ENCODE measurements around the gene SPATA31D3. TPM values are rescaled to one million over a fixed set of nuclear protein-coding genes. Genes with fewer than 3 reads are reported as not detected.
"Not testable (repeated sequence)": the region's sequence is repeated elsewhere in the genome, so short reads cannot be mapped to it uniquely, and the experiment has no call there.

The SPATA31D3 gene
- total RNA-seq, 1 experiment from 2014 or later: not detected

GRCh38 chr9:81969971-81970370 is 26.7 kb downstream of the SPATA31D3 start:
- in situ Hi-C loops (cut with HindIII; ENCODE audit: low pct_unique_long_range_greater_than_20kb, low sequenced_read_pairs): no loop called here
- DNase-seq (ENCODE audit: low read depth): no peak

DNA sequence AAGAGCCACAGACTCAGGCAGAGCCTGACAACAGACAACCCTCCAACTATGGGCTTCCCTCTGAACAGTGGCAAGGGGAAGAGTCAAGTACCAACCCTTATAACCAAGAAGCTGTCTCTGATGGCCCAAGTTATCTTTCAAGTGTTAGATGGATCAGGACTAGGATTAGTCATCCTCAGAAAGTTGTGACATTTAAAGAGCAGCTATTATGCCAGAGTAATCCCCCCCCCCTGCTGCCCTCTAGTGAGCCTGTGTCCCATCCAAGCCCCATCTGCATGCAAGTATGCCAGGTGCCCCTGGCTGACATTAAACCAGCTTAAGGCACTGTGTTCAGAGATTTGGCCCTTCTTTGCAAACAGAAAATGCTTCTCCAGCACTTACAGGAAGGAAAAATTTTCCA is 28.4 kb downstream of the SPATA31D3 start:
- in situ Hi-C loops (cut with HindIII; ENCODE audit: low pct_unique_long_range_greater_than_20kb, low sequenced_read_pairs): no loop called here
- DNase-seq (ENCODE audit: low read depth): no peak

GRCh38 chr9:81974764-81975163 is 31.5 kb downstream of the SPATA31D3 start:
- DNase-seq (ENCODE audit: low read depth): no peak
- in situ Hi-C loops (cut with HindIII; ENCODE audit: low pct_unique_long_range_greater_than_20kb, low sequenced_read_pairs): no loop called here

- in situ Hi-C loops (cut with HindIII; ENCODE audit: low pct_unique_long_range_greater_than_20kb, low sequenced_read_pairs): no loop called here
- DNase-seq (ENCODE audit: low read depth): no peak
Measured at GRCh38 chr9:81976351-81976750, 33.1 kb downstream of the SPATA31D3 start.

GRCh38 chr9:81979196-81979595 is 35.9 kb downstream of the SPATA31D3 start:
- DNase-seq (ENCODE audit: low read depth): no peak
- in situ Hi-C loops (cut with HindIII; ENCODE audit: low pct_unique_long_range_greater_than_20kb, low sequenced_read_pairs): no loop called here

GRCh38 chr9:81980568-81980967 is 37.3 kb downstream of the SPATA31D3 start:
- in situ Hi-C loops (cut with HindIII; ENCODE audit: low pct_unique_long_range_greater_than_20kb, low sequenced_read_pairs): no loop called here
- no peak for DNase-seq (ENCODE audit: low read depth)

- DNase-seq (ENCODE audit: low read depth): no peak
- in situ Hi-C loops (cut with HindIII; ENCODE audit: low pct_unique_long_range_greater_than_20kb, low sequenced_read_pairs): no loop called here
Measured at GRCh38 chr9:81981883-81982282, 38.6 kb downstream of the SPATA31D3 start.

DNA sequence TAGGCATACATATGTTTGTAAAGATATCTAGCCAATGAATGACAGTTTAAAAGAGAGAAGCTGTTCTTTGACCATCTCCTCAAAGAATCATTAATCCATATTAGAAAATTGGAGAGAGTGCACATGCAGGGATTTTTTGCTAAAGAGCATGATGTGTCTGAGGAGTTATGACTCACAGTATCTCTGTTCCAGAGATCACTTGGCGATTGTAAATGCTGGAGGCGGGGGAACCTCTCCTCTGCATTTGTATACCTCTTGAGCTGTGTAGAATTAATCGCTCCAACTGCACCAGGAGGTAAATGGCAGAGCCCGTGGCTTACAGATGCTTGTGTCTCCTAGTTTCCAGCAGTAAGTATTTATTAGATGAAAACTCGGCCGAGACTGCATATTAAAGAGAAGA is 41.6 kb downstream of the SPATA31D3 start:
- DNase-seq (ENCODE audit: low read depth): no peak
- in situ Hi-C loops (cut with HindIII; ENCODE audit: low pct_unique_long_range_greater_than_20kb, low sequenced_read_pairs): no loop called here

DNA sequence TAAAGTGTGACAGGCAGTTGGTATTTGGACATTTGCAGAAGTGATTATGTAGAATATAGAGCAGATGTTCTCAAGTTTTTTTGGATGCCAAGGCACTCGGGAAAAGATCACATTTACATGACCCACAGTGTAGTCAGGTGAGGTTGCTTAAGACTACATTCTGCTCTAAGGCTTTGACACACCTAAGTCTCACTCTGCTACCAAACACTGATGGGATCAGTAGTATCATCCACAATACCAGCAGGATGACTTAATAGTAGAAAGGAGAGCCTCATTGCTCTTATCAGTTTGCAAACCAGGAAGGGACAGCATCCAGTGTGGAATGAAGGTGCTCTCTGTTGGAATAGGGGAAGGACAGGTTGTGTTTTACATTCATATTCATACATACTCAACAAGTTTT is 42.8 kb downstream of the SPATA31D3 start:
- no peak for DNase-seq (ENCODE audit: low read depth)
- in situ Hi-C loops (cut with HindIII; ENCODE audit: low pct_unique_long_range_greater_than_20kb, low sequenced_read_pairs): no loop called here

DNA sequence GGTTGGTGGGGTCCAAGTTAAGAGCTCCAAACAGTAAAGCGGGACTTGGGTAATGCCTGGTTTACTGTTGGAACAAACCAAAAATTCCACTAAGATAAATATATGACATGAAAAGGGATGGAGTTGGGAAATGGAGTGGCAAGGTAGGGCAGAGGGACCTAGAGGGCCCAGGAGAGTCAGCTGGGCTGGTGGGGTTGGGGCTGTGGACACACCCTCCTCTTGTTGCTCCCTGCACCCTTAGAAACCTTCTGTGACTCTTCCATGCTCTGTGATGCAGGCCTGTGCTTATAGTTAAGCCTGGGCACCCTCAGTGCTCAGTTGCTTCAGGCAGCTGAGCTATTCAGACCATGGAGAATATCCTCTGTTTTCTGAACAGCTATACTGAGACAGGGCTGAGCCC is 45.2 kb downstream of the SPATA31D3 start, which contains the start of gene SPATA31D1:
SPATA31D1 (plus strand) TSS at position 301 of the 400 bp plus-strand sequence; CDS start at position 348, 47 bp downstream.
- DNase-seq (ENCODE audit: low read depth); in situ Hi-C loops (cut with HindIII; ENCODE audit: low pct_unique_long_range_greater_than_20kb, low sequenced_read_pairs): not testable (repeated sequence)

- no peak for DNase-seq (ENCODE audit: low read depth)
- in situ Hi-C loops (cut with HindIII; ENCODE audit: low pct_unique_long_range_greater_than_20kb, low sequenced_read_pairs): no loop called here
Measured at GRCh38 chr9:81989700-81990099, 46.4 kb downstream of the SPATA31D3 start.

DNA sequence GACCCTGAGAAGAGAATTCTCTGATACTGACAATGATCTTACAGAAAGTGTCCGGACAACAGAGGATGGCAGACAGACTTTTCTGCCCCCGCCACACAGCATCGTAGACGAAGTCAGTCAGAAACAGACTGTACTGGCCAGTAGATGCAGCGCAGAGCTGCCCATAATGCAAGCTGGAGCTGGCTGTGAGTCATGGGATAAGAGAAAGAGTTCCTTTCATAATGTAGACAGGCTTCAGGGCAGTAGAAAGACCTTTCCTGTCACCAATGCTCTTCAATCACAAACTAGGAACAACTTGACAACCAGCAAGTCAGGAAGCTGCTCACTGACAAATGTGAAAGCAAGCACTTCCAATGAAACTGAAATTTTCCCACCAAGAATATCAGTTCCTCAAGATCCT is 50.4 kb downstream of the SPATA31D3 start:
- in situ Hi-C loops (cut with HindIII; ENCODE audit: low pct_unique_long_range_greater_than_20kb, low sequenced_read_pairs): no loop called here

More for the DNA sequence above, 50.4 kb downstream of the SPATA31D3 start:
- no peak for DNase-seq (ENCODE audit: low read depth)

Other genes with a start within 250 kb of the SPATA31D3 start
- gene SPATA31D4, start 15.1 kb upstream of the SPATA31D3 start, total RNA-seq (2014; rRNA removed; shearing (Covaris generic); ENCODE audit: low replicate concordance): not detected in 2 replicates
- not detected in 2 replicates for gene SPATA31D1, start 45.3 kb downstream of the SPATA31D3 start, total RNA-seq (2014; rRNA removed; shearing (Covaris generic); ENCODE audit: low replicate concordance)